Measurements from ENCODE around the gene MMP24OS. TPM values are rescaled to one million over a fixed set of nuclear protein-coding genes. Genes with fewer than 3 reads are reported as not detected.

The MMP24OS gene
- total RNA-seq, 1 donor from 2014 or later, result 17.5 TPM

- no peak for DNase-seq (ENCODE audit: low read depth)
- Histone ChIP-seq H3K27me3 (ENCODE audit: control insufficient read depth, insufficient read depth, low read length) (no peaks in the 10 kb centered on the region), H3K4me3 (ENCODE audit: low read depth, low read length) (no peak overlapping the region), H3K36me3 (ENCODE audit: control insufficient read depth, insufficient read depth, low read length) (no peaks in the 10 kb centered on the region)
- no peak for TF ChIP-seq CTCF (IDR thresholded peaks at IDR 0.05; ENCODE audit: insufficient read depth, low read length, poor library complexity, severe bottlenecking)
Measured at GRCh38 chr20:35290186-35290886, 12.4 kb upstream of the MMP24OS start.

GRCh38 chr20:35288325-35289060, 10.6 kb upstream of the MMP24OS start:
- TF ChIP-seq CTCF (IDR thresholded peaks at IDR 0.05; ENCODE audit: insufficient read depth, low read length, poor library complexity, severe bottlenecking), result no peak
- H3K4me3 ChIP-seq (ENCODE audit: low read depth, low read length), result no peak overlapping the region
- DNase-seq (ENCODE audit: low read depth), result no peak
- H3K36me3 ChIP-seq (ENCODE audit: control insufficient read depth, insufficient read depth, low read length), result no peaks in the 10 kb centered on the region
- H3K27me3 ChIP-seq (ENCODE audit: control insufficient read depth, insufficient read depth, low read length), result no peaks in the 10 kb centered on the region

GRCh38 chr20:35287509-35288324, 9.8 kb upstream of the MMP24OS start:
- Histone ChIP-seq H3K36me3 (ENCODE audit: control insufficient read depth, insufficient read depth, low read length) (no peaks in the 10 kb centered on the region), H3K27me3 (ENCODE audit: control insufficient read depth, insufficient read depth, low read length) (no peaks in the 10 kb centered on the region), H3K4me3 (ENCODE audit: low read depth, low read length) (no peak overlapping the region)
- no peak for TF ChIP-seq CTCF (IDR thresholded peaks at IDR 0.05; ENCODE audit: insufficient read depth, low read length, poor library complexity, severe bottlenecking)
- DNase-seq (ENCODE audit: low read depth), result no peak

DNA sequence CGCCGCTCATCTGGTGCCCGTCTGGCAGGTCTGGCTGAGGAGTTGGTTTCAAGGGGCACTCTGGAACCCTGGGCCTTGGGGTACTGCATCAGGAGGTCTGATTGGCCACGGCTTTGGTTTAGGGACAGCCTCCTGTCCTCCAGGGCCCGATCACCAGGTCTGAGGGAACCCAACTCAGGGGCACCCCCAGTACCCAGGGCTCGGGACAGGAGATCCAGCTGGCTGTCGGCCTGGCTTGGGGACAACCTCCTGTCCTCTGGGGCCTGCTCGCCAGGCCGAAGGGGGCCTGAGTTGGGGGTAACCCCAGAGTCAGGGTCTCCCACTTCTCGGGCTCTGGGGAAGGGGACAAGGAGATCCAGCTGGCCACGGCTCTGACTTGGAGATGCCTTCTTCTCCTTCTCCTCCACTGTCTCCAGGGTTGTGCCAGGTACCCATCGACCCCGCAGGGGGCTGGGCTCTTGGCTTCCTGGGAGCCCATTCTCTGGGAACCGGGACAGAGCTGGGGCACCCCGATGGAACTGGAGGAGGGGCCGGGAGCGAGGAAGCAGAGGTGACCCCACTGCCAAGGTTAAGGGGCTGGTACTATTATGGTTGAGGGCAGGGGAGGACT, 9.1 kb upstream of the MMP24OS start:
- Histone ChIP-seq H3K4me3 (ENCODE audit: low read depth, low read length) (no peak overlapping the region), H3K27me3 (ENCODE audit: control insufficient read depth, insufficient read depth, low read length) (no peaks in the 10 kb centered on the region), H3K36me3 (ENCODE audit: control insufficient read depth, insufficient read depth, low read length) (no peaks in the 10 kb centered on the region)
- no peak for TF ChIP-seq CTCF (IDR thresholded peaks at IDR 0.05; ENCODE audit: insufficient read depth, low read length, poor library complexity, severe bottlenecking)
- DNase-seq (ENCODE audit: low read depth), result no peak

DNA sequence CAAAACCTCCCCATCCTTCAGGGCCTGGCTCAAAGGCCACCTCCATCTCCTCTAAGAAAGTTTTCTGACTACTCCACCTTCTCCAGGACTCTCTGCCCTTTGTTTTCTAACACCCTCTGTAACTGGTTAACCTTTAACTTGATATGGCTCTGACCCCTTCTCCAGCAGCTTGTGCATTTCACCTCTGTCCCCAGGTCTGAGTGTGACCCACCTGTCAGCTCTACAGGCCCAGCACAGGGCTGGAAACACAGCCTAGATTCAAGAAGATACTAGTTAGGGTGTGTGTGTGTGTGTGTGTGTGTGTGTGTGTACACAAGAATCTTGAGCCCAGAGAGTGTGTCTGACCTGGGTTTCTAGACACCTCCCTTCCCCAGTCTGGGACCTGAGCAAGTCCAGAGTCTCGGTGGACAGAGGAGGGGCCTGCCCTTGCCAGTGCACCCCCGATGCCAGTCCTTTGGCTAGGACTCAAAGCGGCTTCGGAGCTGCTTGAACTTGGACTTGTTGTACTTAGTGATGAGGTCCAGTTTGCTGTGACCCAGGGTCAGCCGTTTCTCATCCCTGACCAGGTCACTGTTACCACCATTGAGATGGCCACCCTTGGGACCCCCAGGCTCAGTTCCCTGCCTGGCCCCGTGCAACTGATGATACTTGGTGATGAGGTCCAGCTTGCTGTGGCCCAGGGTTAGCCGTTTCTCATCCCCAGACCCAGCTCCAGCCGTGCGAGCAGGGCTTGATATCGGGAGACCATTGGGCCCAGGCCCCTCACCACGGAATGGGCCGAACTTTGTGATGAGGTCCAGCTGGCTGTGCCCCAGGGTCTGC, 8.4 kb upstream of the MMP24OS start:
- Histone ChIP-seq H3K27me3 (ENCODE audit: control insufficient read depth, insufficient read depth, low read length) (no peaks in the 10 kb centered on the region), H3K4me3 (ENCODE audit: low read depth, low read length) (no peak overlapping the region), H3K36me3 (ENCODE audit: control insufficient read depth, insufficient read depth, low read length) (no peaks in the 10 kb centered on the region)
- TF ChIP-seq CTCF (IDR thresholded peaks at IDR 0.05; ENCODE audit: insufficient read depth, low read length, poor library complexity, severe bottlenecking), result no peak
- no peak for DNase-seq (ENCODE audit: low read depth)
